IPS-NIHi11 (cell line): ENCODE measurements around the gene TMEM45A.
A peak's percentile ranks its signal among the peaks of the same experiment; 100 is the strongest.
"Not testable (repeated sequence)": the region's sequence is repeated elsewhere in the genome, so short reads cannot be mapped to it uniquely, and the experiment has no call there.

Source experiments
- DNase-seq: peaks from one replicate; pipeline ENCODE4 v3.0.0; 2012; ENCODE audit warnings: mixed read lengths, low spot score

Gene TMEM45A

DNA sequence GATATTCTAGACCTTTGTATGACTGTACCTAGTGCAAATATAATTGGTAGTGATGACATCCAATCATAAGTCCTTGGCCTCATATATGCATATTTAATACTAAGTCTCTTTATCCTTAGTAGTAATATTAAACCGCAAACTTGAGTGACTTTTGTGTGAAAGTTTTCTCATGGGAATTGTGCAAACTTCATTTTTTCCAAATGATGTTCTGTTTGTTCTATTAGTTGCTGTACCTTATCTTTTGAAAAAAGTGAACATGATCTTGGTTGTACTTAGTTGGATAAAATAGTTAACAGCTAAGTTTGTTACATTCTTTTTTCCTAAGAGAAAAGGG lies 43.2 kb downstream of the TMEM45A start:
- no peak for DNase-seq

DNA sequence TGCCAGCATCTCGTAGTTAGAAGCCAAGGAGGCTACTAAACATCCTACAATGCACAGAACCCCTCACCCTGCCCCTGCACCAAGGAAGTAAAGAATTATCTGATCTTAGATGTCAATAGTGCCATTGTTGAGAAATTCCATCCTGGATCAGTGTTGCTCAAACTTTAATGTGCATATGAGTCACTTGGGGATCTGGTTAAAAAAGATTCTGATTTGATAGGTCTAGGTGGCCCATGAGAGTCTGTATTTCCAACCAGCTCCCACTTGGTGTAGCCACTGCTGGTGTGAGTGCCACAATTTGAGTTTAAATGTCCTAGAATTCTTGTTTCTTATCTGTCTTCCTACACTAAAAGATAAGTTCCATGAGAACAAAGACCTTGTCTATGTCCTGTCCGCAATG lies 43.7 kb downstream of the TMEM45A start:
- no peak for DNase-seq

DNA sequence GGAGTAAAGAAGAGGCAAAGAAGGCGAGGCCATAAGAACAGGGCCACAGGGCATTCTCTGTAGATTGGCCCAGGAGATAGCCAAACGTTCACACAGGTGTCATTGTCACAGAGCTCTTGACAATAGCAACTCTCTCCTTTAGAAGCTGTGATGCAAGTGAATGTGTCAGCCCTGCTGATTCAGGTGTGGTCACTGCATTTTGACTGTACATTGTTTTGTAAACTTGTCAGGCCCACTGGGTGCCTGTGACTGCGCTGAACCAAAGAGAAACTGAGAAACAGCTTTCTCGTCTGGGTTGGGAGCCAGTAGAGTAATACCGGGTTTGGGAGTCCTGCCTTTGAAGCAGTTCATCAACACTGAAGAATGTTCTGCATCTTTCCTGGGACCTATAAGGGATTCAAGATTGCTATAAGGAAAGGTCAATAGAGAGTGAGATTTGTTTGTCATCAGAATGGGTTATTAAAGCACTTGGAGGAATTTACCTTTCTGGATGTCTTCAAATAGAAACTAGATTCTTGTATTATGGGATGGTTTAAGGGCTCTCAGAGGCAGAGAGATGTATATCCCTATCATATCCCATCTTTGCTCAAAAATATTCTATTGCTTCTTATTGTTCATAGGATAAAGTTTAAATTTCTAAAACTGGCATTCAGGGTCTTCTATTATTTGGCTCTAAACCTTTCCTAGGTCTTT lies 45.4 kb downstream of the TMEM45A start:
- no peak for DNase-seq

DNA sequence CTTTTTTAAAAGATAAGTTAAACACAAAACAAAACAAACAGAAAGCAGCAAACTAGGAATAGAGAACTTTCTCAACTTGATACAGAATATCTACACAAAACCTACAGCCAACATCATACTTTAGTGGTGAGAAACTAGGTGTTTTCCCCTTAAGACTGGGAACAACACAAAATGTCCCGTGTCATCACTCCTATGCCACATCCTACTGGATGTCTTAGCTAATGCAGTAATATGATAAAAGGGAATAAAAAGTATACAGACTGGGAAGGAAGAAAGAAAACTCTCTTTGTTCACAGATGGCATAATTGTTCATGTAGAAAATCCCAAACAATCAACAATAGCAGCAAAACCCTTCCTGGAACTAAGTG lies 45.9 kb downstream of the TMEM45A start:
- no peak for DNase-seq

DNA sequence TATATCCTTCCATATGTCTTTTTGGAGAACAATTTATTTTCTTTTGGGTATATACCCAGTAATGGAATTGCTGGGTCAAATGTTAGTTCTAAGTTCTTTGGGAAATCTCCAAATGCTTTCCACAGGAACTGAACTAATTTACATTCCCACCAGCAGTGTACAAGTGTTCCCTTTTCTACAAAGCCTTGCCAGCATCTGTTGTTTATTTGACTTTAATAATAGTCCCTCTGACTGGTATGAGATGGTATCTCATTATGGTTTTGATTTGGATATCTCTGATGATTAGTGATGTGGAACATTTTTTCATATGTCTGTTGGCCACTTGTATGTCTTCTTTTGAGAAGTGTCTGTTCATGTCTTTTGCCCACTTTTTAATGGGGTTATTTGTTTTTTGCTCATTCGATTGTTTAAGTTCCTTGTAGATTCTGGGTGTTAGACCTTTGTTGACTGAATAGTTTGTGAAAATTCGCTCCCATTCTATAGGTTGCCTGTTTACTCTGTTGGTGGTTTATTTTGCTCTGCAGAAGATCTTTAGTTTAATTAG lies 48.4 kb downstream of the TMEM45A start:
- no peak for DNase-seq

DNA sequence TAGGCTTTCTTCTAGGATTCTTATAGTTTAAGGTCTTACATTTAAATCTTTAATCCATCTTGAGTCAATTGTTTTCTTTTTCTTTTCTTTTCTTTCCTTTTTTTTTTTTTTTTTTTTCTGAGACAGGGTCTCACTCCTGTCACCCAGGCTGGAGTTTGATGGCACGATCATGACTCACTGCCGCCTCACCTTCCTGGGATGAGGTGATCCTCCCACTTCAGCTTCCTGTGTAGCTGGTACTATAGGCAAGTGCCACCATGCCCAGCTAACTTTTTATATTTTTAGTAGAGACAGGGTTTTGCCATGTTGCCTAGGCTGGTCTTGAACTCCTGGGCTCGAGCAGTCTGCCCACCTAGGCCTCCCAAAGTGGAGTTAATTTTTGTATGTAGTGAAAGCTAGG lies 49.0 kb downstream of the TMEM45A start:
- not testable (repeated sequence) for DNase-seq

DNA sequence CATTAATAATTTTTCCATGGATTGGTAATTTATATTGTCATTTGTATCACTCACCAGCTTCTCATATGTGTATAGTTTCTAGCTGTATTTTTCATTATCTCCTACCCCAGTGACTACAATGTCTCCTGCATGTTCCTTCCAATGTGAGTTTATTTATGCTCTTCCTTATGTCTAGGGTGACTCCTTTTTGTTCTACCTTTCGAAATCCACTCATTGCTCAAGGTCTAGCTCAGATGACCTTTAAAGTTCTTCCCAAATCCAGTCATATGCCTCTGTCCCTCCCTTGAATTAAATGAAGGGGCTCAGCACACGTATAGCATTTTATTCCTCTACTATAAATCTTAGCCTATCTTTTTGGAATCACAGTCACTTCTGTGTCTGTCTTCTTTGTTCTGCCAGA lies 53.0 kb downstream of the TMEM45A start:
- DNase-seq, result no peak

DNA sequence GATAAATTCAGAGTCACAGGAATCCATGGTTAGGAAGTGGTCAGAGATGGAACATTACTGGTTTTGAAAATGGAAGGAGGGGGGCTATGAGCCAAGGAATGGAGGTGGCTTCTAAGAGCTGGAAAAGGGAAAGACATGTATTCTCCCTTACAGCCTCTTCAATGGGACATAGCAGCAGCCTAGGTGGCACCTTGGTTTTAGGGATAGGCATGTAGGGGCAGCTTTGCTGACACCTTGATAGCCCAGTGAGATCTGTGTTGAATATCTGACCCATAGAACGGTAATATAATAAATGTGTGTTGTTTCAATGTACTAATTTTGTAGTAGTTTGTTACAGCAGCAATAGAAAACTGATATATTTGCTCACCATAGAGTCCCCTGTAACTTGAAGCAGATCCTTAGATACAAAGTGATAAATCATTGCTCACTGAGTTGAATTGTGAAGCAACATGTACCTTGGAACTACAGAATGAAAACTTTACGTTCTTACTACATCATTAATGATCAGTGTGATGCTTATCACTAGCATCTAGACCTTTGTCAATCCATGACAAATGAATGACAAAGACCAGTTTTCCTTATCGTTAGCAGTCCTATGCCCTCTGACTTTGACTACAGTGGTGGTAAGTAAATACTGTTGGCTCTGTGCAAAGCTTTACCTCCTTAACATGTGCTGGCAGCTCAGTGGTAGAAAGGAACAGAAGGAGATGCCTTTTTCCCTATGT lies 53.8 kb downstream of the TMEM45A start:
- DNase-seq, result no peak

DNA sequence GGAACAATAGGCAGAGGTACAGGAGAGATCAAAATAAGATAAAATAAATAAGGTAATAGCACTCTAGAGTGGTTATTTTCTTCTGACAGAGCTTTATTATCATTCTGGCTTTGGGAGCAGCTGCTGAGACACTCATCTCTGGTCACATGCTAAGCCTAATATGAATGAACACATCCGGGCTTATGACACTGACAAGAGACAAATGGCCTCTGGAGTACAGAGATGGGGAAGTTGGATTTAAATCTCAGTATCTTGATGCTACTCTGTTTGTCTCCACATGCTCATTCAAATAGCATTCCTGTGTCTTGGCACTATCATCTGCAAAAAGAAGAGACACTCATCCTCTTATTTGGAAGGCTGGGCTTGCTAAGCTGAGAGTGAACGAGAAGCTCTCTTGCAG lies 55.6 kb downstream of the TMEM45A start:
- DNase-seq, result no peak

DNA sequence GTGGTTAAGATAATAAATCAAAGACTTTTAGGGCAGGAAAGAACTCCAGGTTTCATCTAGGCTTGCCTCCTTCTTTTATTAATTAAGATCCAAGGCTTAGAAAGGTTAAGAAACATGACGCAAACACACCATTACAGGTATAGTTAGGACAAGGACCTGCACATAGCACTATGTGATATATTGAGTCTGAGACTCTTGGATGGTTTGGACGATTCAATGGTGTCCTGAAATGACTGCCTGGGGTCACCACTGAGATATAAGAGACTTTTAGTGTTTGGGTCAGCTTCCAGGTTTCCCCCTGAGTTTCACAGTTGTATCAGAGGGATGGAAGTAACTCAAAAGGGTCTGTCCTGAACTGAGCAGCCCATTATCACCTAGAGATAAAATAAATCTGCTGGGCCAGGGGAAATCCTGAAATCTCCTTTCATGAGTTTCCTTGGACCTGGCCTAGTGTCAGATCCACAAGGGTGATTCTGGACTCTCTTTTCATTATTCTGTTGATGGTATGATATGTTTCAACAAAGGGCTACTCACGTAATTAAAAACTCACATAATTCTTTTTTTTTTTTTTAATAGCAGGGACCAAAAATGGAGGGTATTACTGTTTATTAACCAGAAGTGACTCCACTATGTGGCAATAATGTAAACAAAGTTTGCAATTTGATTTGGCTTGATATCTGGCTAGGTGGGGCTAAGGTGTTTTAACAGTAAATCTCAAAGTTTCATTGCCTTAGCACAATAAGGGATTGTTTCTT lies 61.4 kb downstream of the TMEM45A start:
- DNase-seq, result no peak

DNA sequence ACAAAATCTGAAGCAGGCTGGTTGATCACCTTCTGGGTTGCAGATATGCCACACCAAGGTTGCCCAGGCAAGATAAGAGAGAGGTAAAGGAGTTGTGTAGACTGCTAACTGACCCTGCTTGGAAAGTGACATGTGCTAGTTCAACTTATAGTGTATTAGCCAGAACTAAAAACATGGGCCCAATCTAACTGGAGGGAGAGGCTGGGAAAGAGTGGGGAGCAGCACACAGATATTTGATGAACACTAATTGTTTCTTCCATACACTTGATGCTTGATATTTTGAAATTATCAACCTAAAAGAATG lies 61.9 kb downstream of the TMEM45A start:
- no peak for DNase-seq

DNA sequence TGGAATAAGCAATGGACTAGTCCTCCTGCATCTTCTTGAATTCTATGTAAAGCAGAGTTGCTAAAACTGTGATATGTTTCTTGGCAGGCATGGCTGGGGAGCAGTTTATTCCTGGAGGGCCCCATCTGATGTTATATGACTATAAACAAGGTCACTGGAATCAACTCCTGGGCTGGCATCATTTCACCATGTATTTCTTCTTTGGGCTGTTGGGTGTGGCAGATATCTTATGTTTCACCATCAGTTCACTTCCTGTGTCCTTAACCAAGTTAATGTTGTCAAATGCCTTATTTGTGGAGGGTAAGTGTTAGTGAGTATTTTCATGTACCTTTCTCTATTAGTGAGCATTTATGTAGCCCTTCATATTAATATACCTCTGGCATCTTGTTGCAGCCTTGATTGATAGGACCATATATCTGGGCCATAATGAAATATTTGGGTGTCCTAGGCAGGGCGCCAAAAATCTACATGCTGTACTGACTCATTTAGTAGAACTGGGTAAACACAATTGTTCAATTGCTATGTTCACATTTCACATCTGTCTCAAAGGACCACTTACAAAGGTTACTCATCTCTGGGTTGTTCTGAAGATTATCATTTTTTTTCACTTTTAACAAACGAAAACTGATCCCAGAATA lies 64.4 kb downstream of the TMEM45A start:
- no peak for DNase-seq

DNA sequence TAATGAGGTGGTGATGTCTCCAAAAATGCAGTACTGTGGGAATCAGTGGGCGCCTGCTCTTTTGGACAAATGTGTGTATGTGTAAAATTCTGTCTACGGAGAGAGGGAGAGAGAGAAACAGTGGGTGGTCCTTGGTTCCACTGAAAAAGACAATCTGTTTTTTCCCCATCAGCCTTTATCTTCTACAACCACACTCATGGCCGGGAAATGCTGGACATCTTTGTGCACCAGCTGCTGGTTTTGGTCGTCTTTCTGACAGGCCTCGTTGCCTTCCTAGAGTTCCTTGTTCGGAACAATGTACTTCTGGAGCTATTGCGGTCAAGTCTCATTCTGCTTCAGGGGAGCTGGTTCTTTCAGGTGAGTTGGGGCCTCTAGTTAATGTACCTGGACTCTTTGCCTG lies 65.8 kb downstream of the TMEM45A start:
- no peak for DNase-seq

DNA sequence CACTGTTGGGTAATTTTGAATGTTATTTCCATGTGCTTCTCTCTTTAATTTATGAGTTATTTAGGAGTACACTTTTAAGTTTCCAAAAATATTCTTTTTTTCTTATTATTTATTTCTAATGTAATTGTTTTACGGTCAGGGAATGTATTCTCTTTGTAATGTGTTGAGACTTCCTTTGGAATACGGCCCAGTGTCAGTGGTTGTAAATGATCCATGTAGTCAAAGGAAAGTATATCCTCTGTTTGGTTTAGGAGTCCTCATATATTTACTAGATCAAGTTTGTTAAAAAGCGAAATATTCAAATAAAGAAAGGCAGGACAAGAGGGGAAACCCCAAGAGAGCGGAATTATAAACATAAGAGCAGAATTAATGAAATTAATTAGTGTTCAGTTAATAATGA lies 68.0 kb downstream of the TMEM45A start:
- DNase-seq, result no peak

DNA sequence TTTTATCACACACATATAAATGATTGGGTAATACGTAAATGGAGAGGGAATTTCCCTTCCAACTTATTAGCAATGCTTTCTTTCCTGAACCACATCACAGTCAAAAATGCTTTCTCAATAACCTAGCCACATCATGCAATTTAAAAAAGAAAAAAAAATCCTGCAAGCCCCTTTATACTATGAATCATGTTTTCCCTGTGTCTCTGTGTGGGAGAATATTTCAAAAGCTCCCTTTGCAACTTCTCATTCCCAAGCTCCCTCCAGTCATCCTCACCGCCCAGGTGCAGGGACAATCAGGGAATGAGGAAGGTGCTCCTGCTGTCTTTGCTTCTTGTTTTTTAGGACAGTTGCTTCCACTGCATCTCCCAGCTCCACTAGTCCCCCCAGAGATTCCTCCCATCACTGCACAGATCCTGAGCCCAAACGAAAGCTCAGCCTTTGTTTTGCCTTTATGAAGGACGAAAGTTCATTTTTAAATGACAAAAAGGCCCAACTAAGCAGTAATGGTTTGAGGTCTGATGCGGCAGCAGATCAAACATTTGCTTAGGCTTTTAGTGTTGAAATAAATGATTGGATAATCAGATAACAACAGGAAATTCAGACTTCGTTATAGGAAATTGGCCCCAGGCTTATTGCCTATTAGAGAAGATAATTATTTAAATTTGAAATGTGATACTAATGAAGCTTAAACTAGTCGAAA lies 69.2 kb downstream of the TMEM45A start:
- peak; percentile 56 for DNase-seq

DNA sequence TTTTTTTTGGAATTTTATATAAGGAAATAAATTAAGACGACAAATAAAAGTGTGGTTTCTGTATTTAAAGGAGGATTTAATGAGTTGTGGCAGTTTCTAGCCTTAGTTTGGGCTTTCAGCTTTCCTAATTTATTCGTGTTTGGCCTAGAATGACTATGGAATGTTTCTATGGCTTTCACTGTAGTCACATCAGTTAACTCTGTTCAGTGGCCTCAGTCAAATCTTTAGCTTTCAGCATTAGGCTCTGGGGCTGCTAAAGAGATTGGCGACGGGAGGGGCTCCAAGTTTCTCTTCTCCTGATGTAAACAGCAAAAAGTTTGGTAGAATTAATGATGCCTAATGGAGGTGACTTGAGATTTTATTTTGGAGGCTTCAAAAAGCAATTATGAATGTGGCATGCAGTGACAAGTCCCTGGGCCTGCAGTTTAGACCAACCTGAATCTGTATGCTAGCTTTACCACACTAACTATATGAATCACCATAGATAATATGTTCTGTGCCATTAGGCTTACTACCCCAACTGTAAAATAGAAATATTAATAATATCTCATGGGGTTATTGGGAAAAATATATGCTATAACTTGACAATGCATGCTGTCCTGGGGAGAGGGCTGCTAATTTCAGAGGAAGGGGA lies 69.9 kb downstream of the TMEM45A start:
- peak; percentile 21 for DNase-seq

DNA sequence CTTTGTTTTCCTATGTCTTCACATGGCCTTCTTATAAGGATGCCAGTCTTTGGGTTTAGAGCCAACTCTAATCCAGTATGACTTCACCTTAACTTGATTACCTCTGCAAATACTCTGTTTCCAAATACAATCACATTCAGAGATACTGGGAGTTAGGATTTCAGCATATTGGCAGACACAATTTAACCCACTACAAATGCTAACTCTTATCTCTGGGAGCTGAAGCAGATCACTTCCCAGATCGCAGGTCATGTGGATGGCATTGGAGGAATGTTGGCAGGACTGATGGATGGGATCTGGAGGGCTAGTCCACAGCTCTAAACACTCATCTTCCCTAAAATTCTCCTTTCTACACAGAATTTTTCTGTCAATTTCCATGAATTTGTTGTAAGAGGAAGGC lies 70.8 kb downstream of the TMEM45A start:
- no peak for DNase-seq

DNA sequence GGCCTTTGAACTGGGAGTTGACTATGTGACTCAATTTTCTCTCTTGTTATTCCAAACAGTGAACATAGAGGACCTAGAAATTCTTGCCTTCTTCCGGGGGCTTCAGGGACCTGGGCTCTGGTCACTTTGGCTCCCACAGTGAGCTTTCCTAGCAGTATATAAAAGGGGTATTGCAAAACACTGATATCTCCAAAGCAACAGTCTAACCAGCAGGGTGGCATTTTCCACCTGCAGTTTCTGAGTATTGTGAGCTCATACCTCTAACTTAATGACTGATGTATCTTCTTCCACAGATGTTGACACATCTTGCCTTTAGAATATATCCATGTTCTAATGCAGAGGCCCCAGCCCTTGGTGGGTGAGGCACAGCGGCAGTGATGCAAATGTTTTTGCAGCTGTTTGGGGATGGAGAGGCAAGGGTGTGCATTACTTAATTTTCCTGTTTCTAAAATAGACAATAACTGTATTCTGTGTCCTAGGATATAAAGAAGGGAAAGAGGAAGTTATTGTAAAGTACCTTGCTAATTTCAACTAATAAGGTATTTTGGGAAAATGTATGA lies 71.3 kb downstream of the TMEM45A start:
- DNase-seq, result no peak

DNA sequence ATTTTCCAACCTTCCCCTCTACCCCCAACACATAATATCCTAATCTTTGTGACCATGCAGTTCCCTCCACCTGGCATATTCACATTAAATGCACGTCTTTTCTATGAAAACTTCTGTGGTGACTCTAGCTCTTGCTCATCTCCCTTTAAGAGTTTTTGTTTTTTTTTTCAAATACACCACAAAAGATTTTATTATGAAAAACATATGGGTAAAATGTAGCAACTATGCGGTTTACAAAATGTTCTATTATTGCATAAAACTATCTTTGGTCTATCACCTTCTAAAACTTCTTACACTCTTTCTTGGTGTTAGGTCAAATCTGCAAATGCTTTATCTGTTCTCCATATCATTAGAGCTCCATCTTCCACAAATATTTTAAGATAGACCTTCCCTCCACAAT lies 78.4 kb downstream of the TMEM45A start:
- DNase-seq, result no peak

DNA sequence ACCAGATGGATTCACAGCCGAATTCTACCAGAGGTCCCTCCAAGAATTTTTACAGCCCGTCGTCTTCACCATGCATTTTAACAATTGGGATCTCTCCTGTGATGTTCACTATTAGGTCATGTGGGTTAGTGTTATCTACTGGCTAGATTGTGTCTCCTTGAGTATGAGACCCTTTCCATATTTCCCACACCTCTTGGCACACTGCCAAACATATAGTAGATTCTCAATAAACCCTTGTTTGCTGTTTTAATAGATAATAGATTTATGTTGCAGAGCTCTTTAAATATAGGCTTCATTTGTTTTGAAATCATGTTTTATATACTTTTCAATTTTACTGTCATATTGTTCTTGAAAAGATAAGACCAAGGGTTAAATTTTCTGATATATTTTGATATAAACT lies 82.1 kb downstream of the TMEM45A start:
- no peak for DNase-seq

DNA sequence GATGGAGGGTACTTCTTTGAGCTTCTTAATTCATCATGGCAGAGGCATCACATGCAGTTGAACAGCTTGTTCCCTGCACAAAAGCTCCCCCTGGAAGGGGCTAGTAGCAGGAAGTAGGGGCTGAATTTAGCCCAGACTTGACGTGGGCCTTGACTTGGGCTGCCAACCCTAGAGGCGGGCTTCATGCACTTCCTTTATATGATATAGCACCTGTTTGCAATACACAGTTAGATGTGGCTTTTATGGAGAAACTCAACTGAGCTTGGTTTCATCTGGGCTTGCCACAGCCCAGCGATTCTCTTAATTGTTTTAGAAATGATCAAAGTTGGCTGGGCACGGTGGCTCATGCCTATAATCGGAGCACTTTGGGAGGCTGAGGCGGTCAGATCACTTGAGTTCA lies 83.3 kb downstream of the TMEM45A start:
- DNase-seq, result no peak
